HG02571 (cell line): Measurements from ENCODE around the gene CREB5.
A peak's percentile ranks its signal among the peaks of the same experiment; 100 is the strongest.
"Not testable (repeated sequence)": the region's sequence is repeated elsewhere in the genome, so short reads cannot be mapped to it uniquely, and the experiment has no call there.

Experiments used
- ATAC-seq: cut with Tn5 transposase; IDR thresholded peaks from one replicate; pipeline ENCODE4 v1.9.1; 2021; ENCODE audit warnings: mild to moderate bottlenecking, moderate library complexity; ENCODE audit not compliant: unreplicated experiment

Gene CREB5

DNA sequence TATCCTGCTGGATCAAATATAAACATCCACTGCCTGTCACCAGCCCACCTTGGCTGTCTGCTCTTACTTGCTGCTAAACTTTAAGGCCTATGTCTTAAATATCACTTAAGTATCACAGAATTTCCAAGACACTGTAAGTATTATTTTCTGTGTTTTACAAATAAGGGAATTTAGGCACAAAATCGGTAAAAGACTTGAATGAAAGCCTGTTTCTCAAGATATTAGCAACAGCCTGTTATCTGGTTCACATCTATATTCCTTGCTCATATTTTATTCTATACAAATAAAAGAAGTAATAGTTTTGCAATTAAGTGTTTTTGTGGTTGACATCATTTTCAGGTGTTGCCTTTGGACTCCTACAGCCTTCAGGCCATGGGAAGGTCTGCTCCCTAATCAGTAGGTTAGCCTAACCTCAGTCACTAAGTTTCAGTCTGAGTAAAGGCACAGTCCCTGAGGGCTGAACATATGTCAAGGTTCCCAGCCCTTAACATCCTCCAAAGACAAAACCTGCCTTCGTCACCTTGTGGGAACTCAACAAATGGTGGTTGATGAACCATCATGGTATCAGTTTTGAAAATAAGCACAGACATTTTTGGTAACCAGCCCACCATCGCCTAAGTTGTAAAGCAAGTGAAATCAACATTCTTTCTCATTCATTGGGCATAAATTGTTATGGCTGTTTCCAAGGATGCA is 127.1 kb downstream of the CREB5 start:
- peak; percentile 98 for ATAC-seq

DNA sequence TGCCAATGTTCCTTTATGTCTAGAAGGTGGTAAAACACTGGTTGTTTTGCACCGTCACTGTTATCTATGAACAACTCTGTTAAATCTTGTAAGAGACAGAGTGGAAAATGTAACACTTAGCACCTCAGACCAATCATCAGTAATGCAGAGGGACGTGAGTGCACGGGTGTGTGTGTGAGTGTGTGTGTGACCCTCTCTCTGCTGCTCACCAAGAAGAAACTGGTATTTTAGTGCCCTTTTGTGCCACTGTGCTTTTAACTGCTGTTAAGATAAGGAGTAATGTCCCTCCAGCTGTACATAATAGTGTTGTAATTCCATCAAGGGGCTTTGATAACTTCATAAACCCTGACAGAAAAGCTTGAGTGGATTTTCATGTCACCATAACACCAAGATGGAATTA is 130.1 kb downstream of the CREB5 start:
- ATAC-seq, result no peak

DNA sequence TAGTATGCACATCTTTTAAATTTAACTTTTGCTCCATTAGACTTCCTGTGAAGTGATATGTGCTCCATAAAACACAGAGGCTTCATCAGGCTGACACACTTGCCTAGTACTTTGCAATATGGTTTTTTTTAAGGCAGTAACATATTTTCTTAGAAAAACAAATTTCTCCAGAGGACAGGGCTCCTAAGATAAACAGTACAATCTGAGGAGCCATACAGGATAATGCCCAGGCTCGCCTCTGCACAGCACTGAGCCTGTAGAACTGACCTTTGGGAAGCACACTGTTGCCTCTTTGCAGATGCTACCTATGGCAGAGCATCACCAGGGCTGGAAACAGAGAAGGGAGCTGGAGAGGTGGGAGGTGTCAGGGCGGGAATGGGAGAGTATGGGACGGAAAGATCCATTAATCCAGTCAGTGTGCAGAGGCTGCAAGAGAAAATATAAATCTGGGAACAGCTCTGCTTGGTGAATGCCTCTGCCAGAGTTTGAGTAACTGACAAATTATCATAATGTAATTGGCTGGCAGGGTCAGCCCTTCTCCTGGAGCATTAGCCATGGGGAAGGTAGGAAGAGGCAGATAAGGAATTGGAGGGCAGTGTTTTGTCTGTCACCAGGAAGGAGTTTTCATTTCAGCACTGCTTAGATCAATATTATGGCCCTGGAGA is 132.3 kb downstream of the CREB5 start:
- no peak for ATAC-seq

DNA sequence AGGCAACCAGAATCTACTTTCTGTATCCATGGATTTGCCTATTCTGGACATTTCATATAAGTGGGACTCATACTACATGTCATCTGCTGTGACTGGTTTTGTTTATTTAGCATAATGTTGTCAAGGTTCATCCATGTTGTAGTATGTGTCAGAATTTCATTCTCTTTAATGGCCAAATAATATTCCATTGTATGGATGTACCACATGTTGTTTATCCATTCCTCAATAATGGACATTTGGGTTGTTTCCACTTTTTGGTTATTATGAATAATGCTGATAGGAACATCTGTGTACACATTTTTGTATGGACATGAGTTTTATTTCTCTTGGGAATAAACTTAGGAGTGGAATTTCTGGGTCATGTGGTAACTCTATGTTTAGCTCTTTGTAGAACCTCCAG is 133.7 kb downstream of the CREB5 start:
- no peak for ATAC-seq

DNA sequence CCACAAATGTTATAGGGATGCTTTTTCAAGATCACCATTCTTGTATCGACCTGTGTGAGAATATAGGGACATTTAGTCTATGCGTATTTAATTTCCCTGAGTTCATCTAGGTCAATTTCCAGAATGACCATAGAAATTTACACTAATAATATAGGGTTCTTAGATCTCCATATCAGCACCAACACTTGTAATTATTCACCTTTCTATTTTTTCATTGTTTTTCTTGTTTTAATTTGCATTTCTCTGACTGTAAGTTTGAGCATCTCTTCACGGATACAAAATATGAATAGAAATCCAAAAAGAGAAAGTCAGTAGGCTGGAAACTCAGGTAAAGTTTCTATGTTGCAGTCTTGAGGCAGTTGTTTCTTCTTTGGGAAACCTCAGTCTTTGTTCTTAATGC is 134.8 kb downstream of the CREB5 start:
- no peak for ATAC-seq

DNA sequence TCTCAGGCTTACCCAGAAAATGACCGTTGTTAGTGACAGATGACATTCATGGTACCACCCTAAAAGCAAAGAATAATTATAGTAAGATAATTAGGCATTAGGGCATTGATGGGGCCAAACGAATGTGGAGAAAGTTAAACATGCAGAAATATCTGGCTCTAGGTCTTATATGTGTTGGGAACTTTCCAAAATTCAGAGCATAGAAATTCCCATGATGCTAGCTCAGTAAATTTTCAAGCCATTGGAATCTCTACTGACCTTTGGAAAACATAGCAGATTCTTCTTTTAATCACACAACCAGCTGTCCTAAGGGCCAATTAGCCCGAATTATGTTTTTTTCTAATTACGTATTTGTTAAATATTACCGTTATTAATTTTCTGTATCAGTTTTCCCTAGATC is 136.1 kb downstream of the CREB5 start:
- ATAC-seq, result no peak

DNA sequence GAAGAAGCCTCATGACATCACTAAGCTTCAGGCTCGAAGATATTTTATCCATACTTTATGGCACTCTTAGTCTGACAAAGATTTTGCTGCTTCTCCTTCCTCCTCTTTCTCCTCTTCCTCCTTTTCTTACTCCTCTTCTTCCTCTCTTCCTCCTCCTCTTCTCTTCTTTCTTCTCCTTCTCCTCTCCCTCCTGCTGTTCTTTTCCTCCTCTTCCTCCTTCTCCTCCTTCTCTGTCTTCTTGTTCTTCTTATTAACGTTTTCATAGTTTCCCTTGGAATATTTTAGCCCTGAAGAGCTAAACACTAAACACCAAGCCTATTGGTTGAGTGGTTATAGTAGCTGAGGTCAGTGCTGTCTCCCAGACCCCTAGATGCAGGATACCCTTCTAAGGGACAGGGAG is 137.7 kb downstream of the CREB5 start:
- no peak for ATAC-seq

DNA sequence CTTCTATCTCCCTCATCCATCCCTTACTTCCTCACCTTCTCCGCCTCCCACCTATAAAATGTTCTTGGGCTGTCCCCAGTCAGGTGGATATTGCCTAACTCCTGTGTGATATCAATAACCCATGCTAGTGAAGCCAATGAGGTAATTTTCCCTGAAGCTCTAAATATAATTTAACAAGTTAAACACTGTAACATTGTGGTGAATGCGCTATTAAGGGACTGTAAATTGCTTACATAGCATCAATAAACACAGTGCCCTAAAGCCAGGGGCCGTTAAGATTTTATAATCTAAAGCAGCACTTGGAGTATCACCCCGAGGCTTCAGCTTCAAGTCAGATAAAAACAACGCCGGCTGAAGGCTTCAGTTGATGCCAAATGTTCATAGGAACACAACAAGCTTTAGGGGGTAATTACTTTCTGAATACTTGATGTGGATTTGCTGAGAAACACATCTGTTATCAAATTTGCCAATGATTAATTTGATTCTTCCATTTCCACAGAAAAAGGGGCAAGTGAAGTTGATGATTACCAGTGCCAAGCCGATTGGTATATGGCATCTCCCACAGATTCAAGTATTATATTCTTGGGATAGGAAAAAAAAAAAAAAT is 138.4 kb downstream of the CREB5 start:
- no peak for ATAC-seq

DNA sequence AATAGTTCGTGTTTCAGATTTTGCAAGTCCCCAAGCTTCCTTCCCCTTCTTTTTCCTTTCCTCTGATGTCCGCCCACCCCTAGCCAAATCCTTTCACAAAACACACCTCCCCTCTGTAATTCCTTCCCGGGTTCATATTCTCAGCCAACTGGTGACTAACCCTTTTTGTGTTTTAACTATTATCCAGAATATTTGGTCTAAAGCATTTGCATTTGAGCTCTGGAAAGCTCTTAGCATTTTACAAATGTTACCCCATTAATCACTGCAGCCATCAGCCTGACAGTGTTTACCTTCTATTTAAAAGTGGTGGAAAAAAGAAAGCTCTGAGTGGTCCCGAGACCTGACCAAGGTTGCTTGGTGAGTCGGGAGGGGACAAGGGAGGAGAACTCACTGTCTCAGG is 139.0 kb downstream of the CREB5 start:
- ATAC-seq, result no peak

DNA sequence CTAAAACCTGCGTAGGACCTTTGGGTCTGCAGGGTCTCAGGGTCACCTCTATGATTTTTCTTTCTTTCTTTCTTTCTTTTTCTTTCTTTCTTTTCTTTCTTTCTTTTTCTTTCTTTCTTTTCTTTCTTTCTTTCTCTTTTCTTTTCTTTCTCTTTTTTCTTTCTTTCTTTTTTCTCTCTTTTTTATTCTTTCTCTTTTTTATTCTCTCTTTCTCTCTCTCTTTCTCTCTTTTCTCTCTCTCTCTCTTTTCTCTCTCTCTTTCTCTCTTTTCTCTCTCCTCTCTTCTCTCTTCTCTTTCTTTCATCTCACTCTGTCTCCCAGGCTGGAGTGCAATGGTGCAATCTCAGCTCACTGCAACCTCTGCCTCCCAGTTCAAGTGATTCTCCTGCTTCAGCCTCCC is 139.4 kb downstream of the CREB5 start:
- ATAC-seq, result not testable (repeated sequence)

DNA sequence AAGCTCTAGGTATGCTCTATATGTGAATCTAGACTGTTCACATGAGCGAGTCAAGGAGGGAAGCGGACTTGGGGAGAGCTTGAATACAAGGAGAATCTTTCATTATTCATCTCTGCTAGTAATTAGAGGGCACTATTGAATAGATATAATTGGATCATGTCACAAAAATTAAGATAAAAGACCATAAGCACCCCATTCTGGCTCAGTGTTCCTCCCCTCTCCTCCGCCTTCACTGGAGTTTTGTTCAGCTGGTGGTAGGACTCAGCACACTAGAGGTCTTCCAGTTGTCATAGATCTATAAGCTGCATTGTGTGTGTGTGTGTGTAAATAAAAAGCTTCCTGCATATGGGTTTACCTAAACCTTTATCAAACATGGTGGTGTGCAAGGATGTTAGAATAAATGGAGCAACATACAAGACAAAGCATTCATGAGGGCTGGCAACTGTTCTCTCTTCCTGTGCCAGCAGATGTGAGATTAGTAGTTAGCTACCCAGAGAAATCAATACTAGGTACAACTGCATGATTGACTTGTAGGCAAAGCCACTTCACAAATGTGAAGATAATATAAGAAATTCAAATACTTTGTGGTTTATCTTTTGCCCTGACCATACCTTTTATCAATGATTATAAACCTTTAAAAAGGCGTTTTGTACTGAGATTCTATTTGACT is 142.6 kb downstream of the CREB5 start:
- ATAC-seq, result no peak

DNA sequence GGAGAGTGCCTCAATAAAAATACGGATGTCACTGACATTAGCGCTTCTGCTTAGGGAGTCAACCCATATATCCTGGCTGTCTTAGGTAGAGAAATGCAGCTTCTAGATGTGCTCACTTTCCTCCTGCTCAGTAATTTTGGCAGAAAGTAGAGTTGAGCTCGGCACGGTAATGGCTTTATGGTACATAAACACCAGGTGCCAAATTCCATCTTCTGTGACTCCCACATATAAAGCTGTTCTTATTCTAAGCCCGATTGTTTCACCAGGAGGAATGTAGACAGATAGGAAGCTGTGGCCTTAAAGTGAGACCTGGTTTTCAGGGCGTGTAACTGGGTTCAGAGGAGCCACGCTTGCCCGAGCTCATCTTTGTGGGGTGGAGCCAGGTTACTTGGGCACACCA is 143.7 kb downstream of the CREB5 start:
- no peak for ATAC-seq

DNA sequence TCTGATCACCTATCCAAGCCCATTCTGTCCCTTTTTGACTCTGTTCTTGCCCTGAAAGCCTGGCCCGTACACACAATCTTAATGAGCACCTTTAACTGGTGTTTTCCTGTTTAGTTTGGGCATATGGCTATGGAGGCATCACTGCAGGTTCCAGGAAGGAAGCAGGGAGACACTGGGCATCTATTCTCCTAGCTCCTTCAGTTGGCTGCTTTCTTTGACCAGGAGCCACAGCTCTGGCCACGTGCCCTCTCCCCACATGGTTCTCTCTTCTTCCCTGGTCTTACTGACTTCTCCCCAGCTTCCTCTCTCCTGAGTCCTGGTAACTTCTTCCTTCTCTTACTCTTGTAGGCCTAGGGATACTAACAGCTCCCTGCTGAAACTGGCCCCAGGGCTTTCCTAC is 144.4 kb downstream of the CREB5 start:
- no peak for ATAC-seq

DNA sequence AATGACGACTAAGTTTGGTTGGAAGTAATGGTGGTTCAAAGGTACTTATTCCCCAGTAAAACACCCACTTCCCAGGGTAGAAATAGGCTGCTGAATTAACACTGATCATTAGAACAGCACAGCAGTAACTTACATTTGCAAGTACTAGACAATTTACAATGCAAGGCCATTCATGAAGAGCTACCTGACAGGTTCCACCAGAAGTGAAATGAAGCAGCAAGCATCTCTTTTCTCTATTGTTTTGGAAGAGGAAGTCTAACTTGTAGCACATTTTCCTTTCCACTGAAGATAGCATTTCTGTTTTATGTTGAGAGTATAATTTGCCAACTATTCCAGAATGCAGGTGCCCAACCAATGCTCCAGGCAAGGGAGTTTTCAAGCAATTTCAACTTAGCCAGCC is 145.9 kb downstream of the CREB5 start:
- no peak for ATAC-seq

DNA sequence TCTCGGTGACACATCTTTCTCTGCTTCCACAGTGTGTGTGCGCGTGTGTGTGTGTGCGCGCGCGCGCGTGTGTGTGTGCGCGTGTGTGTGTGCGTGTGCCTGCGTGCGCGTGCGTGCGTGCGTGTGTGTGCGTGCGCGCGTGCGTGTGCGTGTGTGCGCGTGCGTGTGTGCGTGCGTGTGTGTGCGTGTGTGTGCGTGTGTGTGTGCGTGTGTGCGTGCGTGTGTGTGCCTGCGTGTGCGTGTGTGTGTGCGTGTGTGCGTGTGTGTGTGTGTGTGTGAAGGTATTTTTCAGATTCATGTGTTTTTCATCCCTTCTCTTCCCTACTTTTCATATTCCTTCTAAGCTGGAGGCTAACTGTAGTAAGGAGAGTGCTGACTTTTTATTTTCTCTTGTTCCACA is 148.4 kb downstream of the CREB5 start:
- no peak for ATAC-seq

DNA sequence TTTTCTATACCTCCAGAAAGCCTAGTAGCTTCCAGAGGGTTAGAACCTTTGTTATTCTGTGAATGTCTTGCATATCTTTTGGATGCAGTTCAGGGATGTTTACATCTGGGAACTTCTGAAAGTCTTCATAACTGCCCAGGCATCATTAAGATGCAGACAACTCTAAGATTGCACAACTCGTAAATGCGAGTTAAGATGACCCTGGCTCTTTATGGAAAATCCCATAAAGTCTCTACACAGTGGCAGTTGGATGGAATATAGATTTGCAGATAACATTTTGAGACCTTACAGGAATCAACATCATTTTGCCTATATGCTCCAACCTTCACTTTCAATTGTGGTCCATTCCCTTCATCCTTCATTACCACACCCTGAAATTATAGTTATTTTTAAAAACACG is 151.7 kb downstream of the CREB5 start:
- no peak for ATAC-seq

DNA sequence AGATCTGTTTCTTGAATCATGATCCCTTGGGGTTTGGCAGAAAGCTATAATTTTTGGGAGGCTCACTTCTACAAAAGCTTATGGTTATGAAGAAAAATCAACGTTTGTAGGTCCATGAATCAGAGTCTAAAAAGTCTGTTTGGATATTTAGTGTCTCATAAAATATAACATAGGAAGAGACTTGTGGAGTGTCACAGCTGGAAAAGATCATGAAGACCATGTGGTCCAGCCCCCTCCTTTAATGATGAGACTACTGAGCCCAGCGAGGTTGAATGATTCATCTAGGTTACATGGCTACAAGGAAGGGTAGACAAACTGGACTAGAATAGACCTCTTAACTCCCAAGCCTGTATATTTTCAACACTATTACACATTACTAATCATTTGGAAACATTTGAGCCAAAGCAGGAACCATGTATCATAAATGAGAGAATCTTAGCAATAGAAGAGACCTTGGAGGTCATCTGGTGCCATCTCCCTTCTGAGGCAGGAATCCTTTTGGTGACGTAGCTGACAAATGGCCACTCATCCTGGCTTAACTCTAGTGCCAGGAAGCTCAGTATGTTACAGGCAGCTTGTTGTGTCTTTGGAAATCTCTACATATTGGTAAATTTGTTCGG is 152.5 kb downstream of the CREB5 start:
- no peak for ATAC-seq

DNA sequence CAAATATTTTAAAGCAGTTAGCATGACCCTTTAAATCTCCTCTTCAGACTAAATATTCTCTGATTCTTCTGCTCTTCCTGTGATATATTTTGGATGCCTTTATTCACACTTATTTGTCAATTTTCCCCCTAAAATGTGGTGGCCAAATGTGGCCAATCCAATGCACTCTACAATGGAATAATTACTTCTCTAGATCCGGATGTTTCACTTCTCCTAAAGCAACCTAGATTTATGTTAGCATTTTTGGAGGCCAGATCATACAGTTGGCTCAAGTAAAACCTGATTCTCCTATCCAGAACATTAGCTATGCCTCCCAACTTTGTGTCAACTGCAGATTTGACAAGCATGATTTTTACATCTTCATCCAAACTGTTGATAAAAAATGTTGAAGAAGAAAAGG is 153.7 kb downstream of the CREB5 start:
- ATAC-seq, result no peak

DNA sequence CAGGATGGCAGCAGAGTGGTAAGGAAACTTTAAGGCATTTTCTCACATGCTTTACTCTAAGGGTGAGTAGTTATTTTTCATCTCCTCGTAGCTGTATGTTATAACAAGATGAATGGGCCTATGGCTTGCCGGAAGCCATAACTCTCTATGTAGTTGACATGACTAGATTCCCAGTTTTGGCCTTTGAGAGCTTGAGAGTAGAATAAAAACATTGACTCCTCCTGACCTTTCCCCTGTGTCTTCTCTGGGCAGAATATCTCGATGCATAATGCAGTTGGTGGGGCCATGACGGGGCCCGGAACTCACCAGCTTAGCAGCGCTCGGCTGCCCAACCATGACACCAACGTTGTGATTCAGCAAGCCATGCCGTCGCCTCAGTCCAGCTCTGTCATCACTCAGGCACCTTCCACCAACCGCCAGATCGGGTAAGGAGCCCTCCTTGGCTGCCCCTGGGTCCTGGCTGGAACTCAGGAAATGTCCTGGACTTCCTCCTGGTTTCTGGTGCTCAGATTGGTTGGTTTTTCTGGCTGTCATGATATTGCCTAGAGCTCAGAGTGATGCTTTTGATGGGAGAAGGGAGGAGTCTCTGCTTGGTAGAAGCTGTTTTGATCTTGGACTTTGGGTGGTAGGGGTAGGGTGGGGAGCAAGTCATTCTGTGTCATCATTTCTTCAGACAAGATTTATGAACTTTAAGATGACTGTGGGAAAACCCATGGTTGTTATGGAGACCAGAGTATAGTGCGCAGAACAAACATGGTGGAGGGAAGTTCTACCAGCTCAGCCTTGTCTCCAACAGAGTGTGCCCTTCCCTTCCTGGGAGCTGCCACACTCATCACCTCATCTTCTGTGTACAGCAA is 158.0 kb downstream of the CREB5 start:
- ATAC-seq, result peak; percentile 47

DNA sequence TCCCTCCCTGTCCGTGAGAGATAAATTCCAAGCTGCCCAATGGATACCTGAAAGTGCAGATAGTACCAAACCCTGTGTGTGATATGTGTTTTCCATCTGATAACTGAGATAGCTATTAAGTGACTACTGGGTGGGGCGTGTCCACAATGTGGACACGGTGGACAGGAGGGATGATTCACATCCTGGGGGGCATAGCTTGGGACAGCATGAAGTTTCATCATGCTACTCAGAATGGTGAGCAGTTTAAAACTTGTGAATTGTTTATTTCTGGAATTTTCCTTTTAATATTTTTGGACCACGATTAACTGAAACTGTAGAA is 158.6 kb downstream of the CREB5 start:
- ATAC-seq, result no peak

DNA sequence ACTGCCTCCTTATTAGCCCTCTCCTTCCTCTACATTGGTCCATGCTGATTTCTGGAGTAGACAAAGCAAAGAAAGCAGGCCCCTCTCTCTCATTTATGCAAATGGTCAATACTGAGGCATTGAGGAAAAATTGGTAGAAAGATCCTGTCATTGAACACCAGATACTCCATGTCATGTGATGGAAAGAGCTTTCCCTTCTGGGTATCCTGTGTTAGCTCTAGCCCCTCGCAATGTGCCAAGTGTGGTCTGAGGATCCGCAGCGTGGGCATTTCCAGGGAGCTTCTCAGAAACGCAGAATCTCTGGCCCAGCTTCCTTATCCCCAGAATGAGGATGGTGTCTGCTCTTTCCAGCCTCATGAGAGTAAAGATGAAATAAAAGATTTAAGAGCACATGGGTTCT is 159.1 kb downstream of the CREB5 start:
- no peak for ATAC-seq
